ENCODE data around the gene ABHD2. TPM values are rescaled to one million over a fixed set of nuclear protein-coding genes. Genes with fewer than 3 reads are reported as not detected.
"Not testable (repeated sequence)": the region's sequence is repeated elsewhere in the genome, so short reads cannot be mapped to it uniquely, and the experiment has no call there.

ABHD2 gene
- total and polyA plus RNA-seq, 2 donors (not counting 3 experiments of a cell fraction or from before 2014, with no cell fraction given), result 14.0 to 62.2 TPM

DNA sequence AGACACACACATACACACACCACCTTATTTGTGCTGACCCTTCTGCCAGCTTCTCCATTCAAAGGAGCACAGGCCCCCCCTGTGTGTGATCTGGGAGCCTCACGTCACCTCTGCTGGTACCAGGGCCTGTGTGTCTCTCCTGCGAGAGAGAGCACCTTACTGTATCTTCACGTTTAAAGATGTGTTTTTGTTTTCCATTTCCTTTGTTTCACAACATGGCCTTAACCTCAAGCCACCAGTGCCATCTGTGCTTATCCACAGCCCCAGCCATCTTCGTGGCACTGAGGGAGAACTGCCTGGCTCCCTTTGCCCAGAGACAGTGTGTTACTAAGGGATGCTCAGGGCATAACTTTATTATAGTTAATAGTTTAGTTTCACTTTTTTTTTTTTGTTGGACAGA is 52.3 kb downstream of the ABHD2 start:
- no peak overlapping the region for H3K4me3 ChIP-seq (replicated peaks in 1 of 3; ENCODE audit: insufficient read depth in 1 of 3, low read depth in 1 of 3, low read length in 3 of 3)
- no peaks in the 10 kb centered on the region for H3K9me3 ChIP-seq (replicated peaks; ENCODE audit: control insufficient read depth, insufficient read depth, low read length)
- TF ChIP-seq MAX (IDR thresholded peaks at IDR 0.05; ENCODE audit: insufficient read depth, insufficient read length) (no peak), FOS (IDR thresholded peaks at IDR 0.05; ENCODE audit: borderline replicate concordance, insufficient read depth, low read length) (no peak), POLR2A (IDR thresholded peaks at IDR 0.05; ENCODE audit: low read depth, low read length) (no peak)
- DNase-seq (ENCODE audit: low read depth, low spot score) (no peak), FAIRE-seq (no peak)
- H3K27me3 ChIP-seq (ENCODE audit: control insufficient read depth in 2 of 2, insufficient read depth in 2 of 2, low read length in 2 of 2), result no peaks in the 10 kb centered on the region
- no peaks in the 10 kb centered on the region for H4K20me1 ChIP-seq (replicated peaks; ENCODE audit: control insufficient read depth, extremely low read depth, insufficient read depth, low read length)
- H3K36me3 ChIP-seq (ENCODE audit: control insufficient read depth in 2 of 2, extremely low read depth in 1 of 2, insufficient read depth in 2 of 2, low read length in 2 of 2), result no peaks in the 10 kb centered on the region
- dilution Hi-C loops (cut with MboI; ENCODE audit: extremely low pct_ligation_motif_present, low sequenced_read_pairs) (no loop called here), intact Hi-C loops (cut with micrococcal nuclease) (no loop called here)
- peaks cover 38% of the 10 kb centered on the region for H3K4me1 ChIP-seq (ENCODE audit: control insufficient read depth, extremely low read depth, insufficient read depth, low read length)
- no peak overlapping the region for H3K27ac ChIP-seq (ENCODE audit: insufficient read depth, low read depth, low read length)
- POLR2A ChIA-PET, result no interaction called here
- H3K9me1 ChIP-seq (replicated peaks; ENCODE audit: control insufficient read depth, extremely low read depth, insufficient read depth, low read length), result no peaks in the 10 kb centered on the region
- H3K4me2 ChIP-seq (ENCODE audit: insufficient read depth, low read length), result no peak overlapping the region
- H3K9ac ChIP-seq (replicated peaks; ENCODE audit: extremely low read depth, insufficient read depth, low read length), result no peak overlapping the region
- BruUV-seq (replicated peaks), result no TSS peak
- H2AFZ ChIP-seq (ENCODE audit: low read depth, low read length), result no peak overlapping the region
- peaks cover 4% of the 10 kb centered on the region for H3K79me2 ChIP-seq (ENCODE audit: control insufficient read depth, insufficient read depth, low read length)
- CTCF ChIA-PET, result interaction anchor here (2.8 kb wide), 1 partner anchor 31 kb away, joined by 22 read pairs; no protein-coding TSS in a partner anchor

DNA sequence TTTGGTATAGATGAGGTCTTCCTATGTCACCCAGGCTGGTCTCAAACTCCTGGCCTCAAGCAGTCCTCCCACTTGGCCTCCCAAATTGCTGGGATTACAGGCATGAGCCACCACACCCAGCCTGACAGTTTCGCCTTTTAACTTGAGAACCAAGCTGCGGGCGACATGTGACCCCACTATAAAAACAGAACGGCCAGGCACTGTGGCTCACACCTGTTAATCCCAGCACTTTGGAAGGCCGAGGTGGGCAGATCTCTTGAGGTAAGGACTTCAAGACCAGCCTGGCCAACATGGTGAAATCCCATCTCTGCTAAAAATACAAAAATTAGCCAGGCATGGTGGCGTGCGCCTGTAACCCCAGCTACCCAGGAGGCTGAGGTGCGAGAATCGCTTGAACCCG is 52.9 kb downstream of the ABHD2 start:
- POLR2A ChIA-PET; DNase-seq (ENCODE audit: low read depth, low spot score); H3K27ac ChIP-seq (ENCODE audit: insufficient read depth, low read depth, low read length): not testable (repeated sequence)

More for the DNA sequence above, 52.9 kb downstream of the ABHD2 start:
- H4K20me1 ChIP-seq (replicated peaks; ENCODE audit: control insufficient read depth, extremely low read depth, insufficient read depth, low read length); intact Hi-C loops (cut with micrococcal nuclease); H3K27me3 ChIP-seq (ENCODE audit: control insufficient read depth in 2 of 2, insufficient read depth in 2 of 2, low read length in 2 of 2); FAIRE-seq; H2AFZ ChIP-seq (ENCODE audit: low read depth, low read length); H3K9me3 ChIP-seq (replicated peaks; ENCODE audit: control insufficient read depth, insufficient read depth, low read length); H3K4me2 ChIP-seq (ENCODE audit: insufficient read depth, low read length); H3K79me2 ChIP-seq (ENCODE audit: control insufficient read depth, insufficient read depth, low read length); H3K4me3 ChIP-seq (replicated peaks in 1 of 3; ENCODE audit: insufficient read depth in 1 of 3, low read depth in 1 of 3, low read length in 3 of 3); H3K9ac ChIP-seq (replicated peaks; ENCODE audit: extremely low read depth, insufficient read depth, low read length); H3K36me3 ChIP-seq (ENCODE audit: control insufficient read depth in 2 of 2, extremely low read depth in 1 of 2, insufficient read depth in 2 of 2, low read length in 2 of 2); H3K9me1 ChIP-seq (replicated peaks; ENCODE audit: control insufficient read depth, extremely low read depth, insufficient read depth, low read length); BruUV-seq (replicated peaks); dilution Hi-C loops (cut with MboI; ENCODE audit: extremely low pct_ligation_motif_present, low sequenced_read_pairs); CTCF ChIA-PET: not testable (repeated sequence)
- H3K4me1 ChIP-seq (ENCODE audit: control insufficient read depth, extremely low read depth, insufficient read depth, low read length), result peaks cover 38% of the 10 kb centered on the region

Data from endothelial cell of umbilical vein (primary cell).